Hepatocyte (in vitro differentiated cells): Measurements from ENCODE around the gene OR52A1.

ENCODE experiments used
- EZH2 ChIP-seq: fragments of 200-600 bp; sonication (generic); IDR thresholded peaks from 2 replicates; pipeline ENCODE4 v1.6.1; 2016; ENCODE audit warnings: antibody characterized with exemption, mild to moderate bottlenecking, borderline replicate concordance
- TF ChIP-seq, protein P1 (sequence below): fragments of 200-600 bp; sonication (generic); IDR thresholded peaks from 2 replicates; pipeline ENCODE4 v1.5.1; 2016; ENCODE audit warnings: antibody characterized with exemption, mild to moderate bottlenecking; ENCODE audit not compliant: poor library complexity

DNA sequence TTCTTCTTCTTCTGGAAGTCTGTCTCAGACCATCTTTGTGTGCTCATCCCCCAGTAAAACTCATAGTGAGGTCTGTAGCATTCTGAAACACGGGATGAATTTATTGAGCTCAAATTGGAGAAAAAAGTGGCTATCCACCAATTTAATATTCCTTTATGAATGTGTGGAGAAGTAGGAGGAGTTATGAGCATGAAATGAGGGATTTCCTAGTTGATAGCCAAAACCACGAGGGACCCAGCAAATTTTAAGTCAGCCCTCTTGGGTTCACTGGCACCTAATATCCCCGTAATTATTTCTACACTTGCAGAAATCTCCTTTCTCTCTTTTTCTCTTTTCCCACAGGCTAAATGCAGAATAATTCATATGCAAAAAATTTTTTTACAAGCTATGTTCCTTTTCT, at the start of gene OR52A1:
- TF ChIP-seq, protein P1, sequence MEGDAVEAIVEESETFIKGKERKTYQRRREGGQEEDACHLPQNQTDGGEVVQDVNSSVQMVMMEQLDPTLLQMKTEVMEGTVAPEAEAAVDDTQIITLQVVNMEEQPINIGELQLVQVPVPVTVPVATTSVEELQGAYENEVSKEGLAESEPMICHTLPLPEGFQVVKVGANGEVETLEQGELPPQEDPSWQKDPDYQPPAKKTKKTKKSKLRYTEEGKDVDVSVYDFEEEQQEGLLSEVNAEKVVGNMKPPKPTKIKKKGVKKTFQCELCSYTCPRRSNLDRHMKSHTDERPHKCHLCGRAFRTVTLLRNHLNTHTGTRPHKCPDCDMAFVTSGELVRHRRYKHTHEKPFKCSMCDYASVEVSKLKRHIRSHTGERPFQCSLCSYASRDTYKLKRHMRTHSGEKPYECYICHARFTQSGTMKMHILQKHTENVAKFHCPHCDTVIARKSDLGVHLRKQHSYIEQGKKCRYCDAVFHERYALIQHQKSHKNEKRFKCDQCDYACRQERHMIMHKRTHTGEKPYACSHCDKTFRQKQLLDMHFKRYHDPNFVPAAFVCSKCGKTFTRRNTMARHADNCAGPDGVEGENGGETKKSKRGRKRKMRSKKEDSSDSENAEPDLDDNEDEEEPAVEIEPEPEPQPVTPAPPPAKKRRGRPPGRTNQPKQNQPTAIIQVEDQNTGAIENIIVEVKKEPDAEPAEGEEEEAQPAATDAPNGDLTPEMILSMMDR: no peak
- no peak for TF ChIP-seq EZH2
